Large intestine (tissue), 3 donors: ENCODE results near the gene R3HDML. TPM values are rescaled to one million over a fixed set of nuclear protein-coding genes. Genes with fewer than 3 reads are reported as not detected.
A peak's percentile ranks its signal among the peaks of the same experiment; 100 is the strongest.
"Not testable (repeated sequence)": the region's sequence is repeated elsewhere in the genome, so short reads cannot be mapped to it uniquely, and the experiment has no call there.

Experiments used
- DNase-seq, 2 donors: peaks; one replicate each; pipeline versions ENCODE4 v3.0.0 to v3.0.0-alpha.2; 2013
- H3K27ac ChIP-seq: one replicate; pipeline ENCODE4 v1.5.1; 2013; ENCODE audit warnings: low read length
- H3K27me3 ChIP-seq: 2 replicates; pipeline ENCODE4 v1.6.1; 2013; ENCODE audit warnings: low read length; ENCODE audit not compliant: control insufficient read depth, insufficient read depth
- H3K36me3 ChIP-seq: 2 replicates; pipeline ENCODE4 v1.6.1; 2013; ENCODE audit warnings: low read length; ENCODE audit not compliant: control insufficient read depth, insufficient read depth
- H3K4me1 ChIP-seq: one replicate; pipeline ENCODE4 v1.6.1; 2013; ENCODE audit warnings: low read length; ENCODE audit not compliant: control insufficient read depth, insufficient read depth
- H3K4me3 ChIP-seq: one replicate; pipeline ENCODE4 v1.5.1; 2013; ENCODE audit warnings: low read length
- H3K9me3 ChIP-seq: one replicate; pipeline ENCODE4 v1.6.1; 2013; ENCODE audit warnings: mild to moderate bottlenecking, low read depth, low read length, moderate library complexity; ENCODE audit not compliant: control insufficient read depth
- WGBS: methylation state at CpG from one replicate; pipeline ENCODE4 v1.1.5; 2013; ENCODE audit warnings: low lambda C conversion rate; ENCODE audit not compliant: insufficient coverage; 5-methylcytosine and 5-hydroxymethylcytosine counted together
- polyA plus RNA-seq: library from polyadenylated mRNA; unstranded; fragments of 120-200 nt; gene quantifications from one replicate; pipeline ENCODE4 v1.2.1, GENCODE V29; 2013

Gene R3HDML
- polyA plus RNA-seq, 1 donor: 0.04 TPM

GRCh38 chr20:44304383-44304782 lies 32.5 kb upstream of the R3HDML start:
- Histone ChIP-seq H3K4me3 (no peak overlapping the region), H3K36me3 (peaks cover 4% of the 10 kb centered on the region), H3K27me3 (no peaks in the 10 kb centered on the region), H3K4me1 (peaks cover 19% of the 10 kb centered on the region), H3K9me3 (no peaks in the 10 kb centered on the region), H3K27ac (no peak overlapping the region)
- DNase-seq: no peak

GRCh38 chr20:44306927-44307326 lies 29.9 kb upstream of the R3HDML start:
- H3K27me3 ChIP-seq: no peaks in the 10 kb centered on the region

GRCh38 chr20:44309763-44310663 lies 26.8 kb upstream of the R3HDML start:
- H3K27ac ChIP-seq: peak overlapping the region; percentile 26
- peak overlapping the region; percentile 92 for H3K4me3 ChIP-seq
- H3K27me3 ChIP-seq: no peaks in the 10 kb centered on the region
- WGBS: 0% methylated on average over 1 of the region's 17 CpGs
- peaks cover 4% of the 10 kb centered on the region for H3K36me3 ChIP-seq
- peaks cover 10% of the 10 kb centered on the region for H3K4me1 ChIP-seq
- DNase-seq: peak in 1 of 2 donors; percentile 51
- no peaks in the 10 kb centered on the region for H3K9me3 ChIP-seq

More at GRCh38 chr20:44306927-44307326, 29.9 kb upstream of the R3HDML start:
- 80% methylated on average over 1 of the region's 9 CpGs for WGBS
- Histone ChIP-seq H3K27ac (no peak overlapping the region), H3K36me3 (peaks cover 4% of the 10 kb centered on the region), H3K4me3 (no peak overlapping the region), H3K9me3 (no peaks in the 10 kb centered on the region), H3K4me1 (peaks cover 23% of the 10 kb centered on the region)
- DNase-seq: no peak

- no peaks in the 10 kb centered on the region for H3K9me3 ChIP-seq
- peak; percentile 97 to 98 for DNase-seq
- H3K36me3 ChIP-seq: peaks cover 4% of the 10 kb centered on the region
- WGBS: no CpG with 5 or more reads among the region's 70 CpGs
- peaks cover 10% of the 10 kb centered on the region for H3K4me1 ChIP-seq
- H3K4me3 ChIP-seq: peak within 1 kb of the TSS; percentile 92
- H3K27me3 ChIP-seq: no peaks in the 10 kb centered on the region
- peak within 1 kb of the TSS; percentile 3 for H3K27ac ChIP-seq
Observed at GRCh38 chr20:44310664-44311639, 25.9 kb upstream of the R3HDML start, which contains the start of gene FITM2. Gene FITM2, minus strand, starts transcription at chr20:44311202. Its CDS starts 54 bp downstream, at chr20:44311148.

GRCh38 chr20:44314870-44315269 lies 22.0 kb upstream of the R3HDML start:
- no peak overlapping the region for H3K4me3 ChIP-seq
- no peaks in the 10 kb centered on the region for H3K27me3 ChIP-seq
- no peaks in the 10 kb centered on the region for H3K9me3 ChIP-seq
- peaks cover 6% of the 10 kb centered on the region for H3K4me1 ChIP-seq
- no peak for DNase-seq
- no peaks in the 10 kb centered on the region for H3K36me3 ChIP-seq
- H3K27ac ChIP-seq: no peak overlapping the region

GRCh38 chr20:44319839-44320422 lies 16.9 kb upstream of the R3HDML start:
- Histone ChIP-seq H3K27me3 (no peaks in the 10 kb centered on the region), H3K36me3 (no peaks in the 10 kb centered on the region), H3K27ac (no peak overlapping the region), H3K4me1 (peaks cover 3% of the 10 kb centered on the region), H3K4me3 (no peak overlapping the region), H3K9me3 (no peaks in the 10 kb centered on the region)
- WGBS: 100% methylated on average over 2 of the region's 2 CpGs
- DNase-seq: no peak

- no peak overlapping the region for H3K4me3 ChIP-seq
- no peaks in the 10 kb centered on the region for H3K36me3 ChIP-seq
- H3K9me3 ChIP-seq: no peaks in the 10 kb centered on the region
- peaks cover 3% of the 10 kb centered on the region for H3K4me1 ChIP-seq
- no peak overlapping the region for H3K27ac ChIP-seq
- H3K27me3 ChIP-seq: no peaks in the 10 kb centered on the region
- DNase-seq: peak in 1 of 2 donors; percentile 32
- no CpG with 5 or more reads among the region's 1 CpG for WGBS
Observed at GRCh38 chr20:44324343-44324742, 12.5 kb upstream of the R3HDML start.

- WGBS: no CpG with 5 or more reads among the region's 50 CpGs
- Histone ChIP-seq H3K36me3 (no peaks in the 10 kb centered on the region), H3K27me3 (no peaks in the 10 kb centered on the region), H3K9me3 (no peaks in the 10 kb centered on the region), H3K4me3 (peak overlapping the region; percentile 26), H3K4me1 (peaks cover 3% of the 10 kb centered on the region), H3K27ac (no peak overlapping the region)
- peak in 1 of 2 donors; percentile 22 for DNase-seq
Observed at GRCh38 chr20:44326391-44327159, 10.3 kb upstream of the R3HDML start.

- H3K9me3 ChIP-seq, H3K36me3 ChIP-seq, H3K4me3 ChIP-seq, H3K27me3 ChIP-seq, DNase-seq, H3K4me1 ChIP-seq, H3K27ac ChIP-seq: not testable (repeated sequence)
- WGBS: no CpG with 5 or more reads among the region's 7 CpGs
Observed at GRCh38 chr20:44327748-44328147, 9.1 kb upstream of the R3HDML start.
